Right lobe of liver (tissue), 6 donors: Measurements from ENCODE around the gene ZNF598. TPM values are rescaled to one million over a fixed set of nuclear protein-coding genes. Genes with fewer than 3 reads are reported as not detected.

ENCODE experiments used
- ATAC-seq, 4 donors: fragments of 200-7000 bp; cut with Tn5 transposase; one replicate each; pipeline ENCODE4 v1.9.1; 2020; ENCODE audit warnings: mild to moderate bottlenecking in 4 of 4, moderate library complexity in 4 of 4
- DNase-seq, 3 donors: peaks; one replicate each; pipeline ENCODE4 v3.0.0-alpha.2; 2020
- H3K27ac ChIP-seq, 3 donors: fragments of 200-600 bp; one replicate each; pipeline ENCODE4 v1.8.0; 2022
- H3K27me3 ChIP-seq, 2 donors: fragments of 200-600 bp; one replicate each; pipeline ENCODE4 v1.8.0; 2022
- H3K36me3 ChIP-seq, 4 donors: fragments of 200-600 bp; sonication (generic) in 1 of 4; one replicate each; pipeline versions ENCODE4 v1.5.1 to v1.8.0; 2017 to 2022; ENCODE audit warnings: control low read depth in 1 of 4
- H3K4me1 ChIP-seq, 4 donors: fragments of 200-600 bp; sonication (generic) in 1 of 4; one replicate each; pipeline versions ENCODE4 v1.5.1 to v1.8.0; 2017 to 2022; ENCODE audit warnings: control low read depth in 1 of 4
- H3K4me3 ChIP-seq, 3 donors: fragments of 200-600 bp; one replicate each; pipeline ENCODE4 v1.8.0; 2022
- H3K9me3 ChIP-seq, 4 donors: fragments of 200-600 bp; sonication (generic) in 1 of 4; one replicate each; pipeline versions ENCODE4 v1.5.1 to v1.8.0; 2017 to 2022; ENCODE audit warnings: control low read depth in 1 of 4
- POLR2A ChIP-seq: fragments of 450-650 bp; IDR thresholded peaks from one replicate; pipeline ENCODE4 v1.6.1; 2017; ENCODE audit warnings: antibody characterized with exemption, mild to moderate bottlenecking
- WGBS: methylation state at CpG from one replicate; pipeline ENCODE4 v1.1.6; 2018; ENCODE audit warnings: low coverage, low lambda C conversion rate; ENCODE audit not compliant: insufficient coverage; ENCODE audit errors: missing lambda C conversion rate; 5-methylcytosine and 5-hydroxymethylcytosine counted together
- intact Hi-C, 2 donors: fragments of 100-400 bp; cut with DNase I; formaldehyde crosslinking; loops; one replicate each; pipeline versions ENCODE4 v1.11.2 to v1.14.1; 2022
- total RNA-seq, 6 experiments: library from RNA; depleted of rRNA in 2 of 6; stranded (reverse); fragments of >200 nt in 2 of 6; fragmentation: NEBNext Ultra II Directional in 3 of 6; extraction: Animal tissue kit (Norgen Biotek cat#: 25700) in 3 of 6; gene quantifications; one replicate each; pipeline versions ENCODE4 v1.1.0 to v1.2.4, GENCODE V29; 2016 to 2023
- TF ChIP-seq, protein P1 (sequence below), 4 donors: fragments of 200-600 bp in 3 of 4; fragments of 450-650 bp in 1 of 4; IDR thresholded peaks; one replicate each; pipeline versions ENCODE4 v1.5.1 to v1.8.0; 2016 to 2022; ENCODE audit warnings: antibody characterized with exemption in 4 of 4, mild to moderate bottlenecking in 2 of 4
- donor health status: DM: no; HTN: yes; CAD: no.
- donor health status: DM: no; HTN: no; CAD: no.
- donor health status: DM: no; HTN: no; CAD: no.
- donor health status: DM: no; HTN: yes; CAD: no.
- donor health status: DM: no; HTN: yes; CAD: no.

ZNF598 gene
- total RNA-seq, 6 experiments from 2014 or later: 21.6 to 46.4 (median 25.0) TPM

DNA sequence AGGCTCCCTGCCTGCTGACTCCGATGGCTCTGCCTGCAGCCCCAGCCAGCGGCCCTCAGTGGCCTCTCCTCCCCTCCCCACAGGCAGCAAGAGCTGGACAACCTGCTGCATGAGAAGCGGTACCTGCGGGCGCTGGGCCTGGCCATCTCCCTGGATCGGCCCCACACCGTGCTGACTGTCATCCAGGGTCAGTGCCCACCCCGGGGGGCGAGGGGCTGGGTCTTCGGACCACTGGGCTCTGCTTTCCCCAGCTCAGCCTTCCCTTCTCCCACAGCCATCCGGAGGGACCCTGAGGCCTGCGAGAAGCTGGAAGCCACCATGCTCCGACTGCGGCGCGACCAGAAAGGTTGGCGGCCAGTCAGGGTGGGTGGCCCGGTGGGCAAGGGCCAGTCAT lies 31.7 kb downstream of the ZNF598 start:
- H3K4me1 ChIP-seq: peaks cover 0 to 8% (median 3%) of the 10 kb centered on the region in 4 donors
- no peak overlapping the region for H3K27ac ChIP-seq
- no CpG with 5 or more reads among the region's 18 CpGs for WGBS
- H3K9me3 ChIP-seq: no peaks in the 10 kb centered on the region
- TF ChIP-seq, protein P1, sequence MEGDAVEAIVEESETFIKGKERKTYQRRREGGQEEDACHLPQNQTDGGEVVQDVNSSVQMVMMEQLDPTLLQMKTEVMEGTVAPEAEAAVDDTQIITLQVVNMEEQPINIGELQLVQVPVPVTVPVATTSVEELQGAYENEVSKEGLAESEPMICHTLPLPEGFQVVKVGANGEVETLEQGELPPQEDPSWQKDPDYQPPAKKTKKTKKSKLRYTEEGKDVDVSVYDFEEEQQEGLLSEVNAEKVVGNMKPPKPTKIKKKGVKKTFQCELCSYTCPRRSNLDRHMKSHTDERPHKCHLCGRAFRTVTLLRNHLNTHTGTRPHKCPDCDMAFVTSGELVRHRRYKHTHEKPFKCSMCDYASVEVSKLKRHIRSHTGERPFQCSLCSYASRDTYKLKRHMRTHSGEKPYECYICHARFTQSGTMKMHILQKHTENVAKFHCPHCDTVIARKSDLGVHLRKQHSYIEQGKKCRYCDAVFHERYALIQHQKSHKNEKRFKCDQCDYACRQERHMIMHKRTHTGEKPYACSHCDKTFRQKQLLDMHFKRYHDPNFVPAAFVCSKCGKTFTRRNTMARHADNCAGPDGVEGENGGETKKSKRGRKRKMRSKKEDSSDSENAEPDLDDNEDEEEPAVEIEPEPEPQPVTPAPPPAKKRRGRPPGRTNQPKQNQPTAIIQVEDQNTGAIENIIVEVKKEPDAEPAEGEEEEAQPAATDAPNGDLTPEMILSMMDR (IDR thresholded peaks at IDR 0.05): no peak
- no peak for TF ChIP-seq POLR2A
- H3K4me3 ChIP-seq: no peak overlapping the region
- ATAC-seq (no peak), DNase-seq (no peak)
- intact Hi-C loops: no loop called here
- peaks cover 0 to 33% (median 10%) of the 10 kb centered on the region in 4 donors for H3K36me3 ChIP-seq
- no peaks in the 10 kb centered on the region for H3K27me3 ChIP-seq

DNA sequence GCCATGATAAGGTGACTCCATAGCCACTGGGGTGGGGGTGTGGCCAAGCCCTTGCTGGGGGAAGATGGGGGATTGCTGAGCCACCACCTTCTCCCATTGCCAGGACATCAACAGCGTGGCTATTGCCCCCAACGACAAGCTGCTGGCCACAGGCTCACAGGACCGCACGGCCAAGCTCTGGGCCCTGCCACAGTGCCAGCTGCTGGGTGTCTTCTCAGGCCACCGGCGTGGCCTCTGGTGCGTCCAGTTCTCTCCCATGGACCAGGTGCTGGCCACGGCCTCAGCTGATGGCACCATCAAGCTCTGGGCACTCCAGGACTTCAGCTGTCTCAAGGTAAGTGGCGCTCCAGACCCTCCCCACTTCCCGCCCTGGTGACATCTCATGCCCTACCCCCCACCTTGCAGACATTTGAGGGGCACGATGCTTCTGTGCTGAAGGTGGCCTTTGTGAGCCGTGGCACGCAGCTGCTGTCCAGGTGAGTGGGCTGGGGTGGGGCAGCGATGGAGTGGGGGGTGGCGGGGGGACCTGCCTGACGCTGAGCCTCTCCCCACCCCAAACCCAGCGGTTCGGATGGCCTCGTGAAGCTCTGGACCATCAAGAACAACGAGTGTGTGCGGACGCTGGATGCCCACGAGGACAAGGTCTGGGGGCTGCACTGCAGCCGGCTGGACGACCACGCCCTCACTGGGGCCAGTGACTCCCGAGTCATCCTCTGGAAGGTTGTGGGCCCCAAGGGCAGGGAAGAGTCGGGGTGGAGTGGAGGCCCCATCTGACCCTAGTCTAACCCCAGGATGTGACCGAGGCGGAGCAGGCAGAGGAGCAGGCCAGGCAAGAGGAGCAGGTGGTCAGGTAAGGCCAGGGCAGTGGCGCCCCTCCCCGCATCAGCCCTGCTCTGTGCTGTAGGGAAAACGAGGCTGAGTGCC lies 32.4 kb downstream of the ZNF598 start:
- no peak overlapping the region for H3K27ac ChIP-seq
- DNase-seq: no peak
- ATAC-seq: no peak
- H3K4me1 ChIP-seq: peaks cover 0 to 11% (median 5%) of the 10 kb centered on the region in 4 donors
- H3K4me3 ChIP-seq: no peak overlapping the region
- intact Hi-C loops: no loop called here
- peaks cover 0 to 33% (median 10%) of the 10 kb centered on the region in 4 donors for H3K36me3 ChIP-seq
- TF ChIP-seq, protein P1 (IDR thresholded peaks at IDR 0.05): no peak
- TF ChIP-seq POLR2A: no peak
- H3K9me3 ChIP-seq: no peaks in the 10 kb centered on the region
- no peaks in the 10 kb centered on the region for H3K27me3 ChIP-seq
- 97% methylated on average over 11 of the region's 33 CpGs for WGBS

DNA sequence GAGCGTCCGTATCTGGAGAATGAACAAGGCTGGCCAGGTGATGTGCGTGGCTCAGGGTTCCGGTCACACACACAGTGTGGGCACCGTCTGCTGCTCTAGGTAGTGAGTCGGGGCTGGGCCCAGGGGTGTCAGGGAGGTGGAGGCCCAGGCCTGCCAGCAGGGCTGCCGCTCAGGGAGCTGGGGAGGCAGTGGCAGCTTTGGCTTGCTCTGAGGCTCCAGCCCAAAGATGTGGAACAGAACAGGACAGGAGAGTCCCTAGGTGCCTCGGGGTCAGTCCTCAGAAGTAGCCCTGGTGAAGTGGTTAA lies 33.5 kb downstream of the ZNF598 start:
- WGBS: no CpG with 5 or more reads among the region's 8 CpGs
- Histone ChIP-seq H3K36me3 (peaks cover 0 to 33% (median 10%) of the 10 kb centered on the region in 4 donors), H3K9me3 (no peaks in the 10 kb centered on the region), H3K27ac (no peak overlapping the region), H3K27me3 (no peaks in the 10 kb centered on the region), H3K4me3 (no peak overlapping the region), H3K4me1 (peaks cover 0 to 12% (median 5%) of the 10 kb centered on the region in 4 donors)
- intact Hi-C loops: no loop called here
- no peak for DNase-seq
- ATAC-seq: no peak
- no peak for TF ChIP-seq POLR2A
- TF ChIP-seq, protein P1 (IDR thresholded peaks at IDR 0.05): no peak

DNA sequence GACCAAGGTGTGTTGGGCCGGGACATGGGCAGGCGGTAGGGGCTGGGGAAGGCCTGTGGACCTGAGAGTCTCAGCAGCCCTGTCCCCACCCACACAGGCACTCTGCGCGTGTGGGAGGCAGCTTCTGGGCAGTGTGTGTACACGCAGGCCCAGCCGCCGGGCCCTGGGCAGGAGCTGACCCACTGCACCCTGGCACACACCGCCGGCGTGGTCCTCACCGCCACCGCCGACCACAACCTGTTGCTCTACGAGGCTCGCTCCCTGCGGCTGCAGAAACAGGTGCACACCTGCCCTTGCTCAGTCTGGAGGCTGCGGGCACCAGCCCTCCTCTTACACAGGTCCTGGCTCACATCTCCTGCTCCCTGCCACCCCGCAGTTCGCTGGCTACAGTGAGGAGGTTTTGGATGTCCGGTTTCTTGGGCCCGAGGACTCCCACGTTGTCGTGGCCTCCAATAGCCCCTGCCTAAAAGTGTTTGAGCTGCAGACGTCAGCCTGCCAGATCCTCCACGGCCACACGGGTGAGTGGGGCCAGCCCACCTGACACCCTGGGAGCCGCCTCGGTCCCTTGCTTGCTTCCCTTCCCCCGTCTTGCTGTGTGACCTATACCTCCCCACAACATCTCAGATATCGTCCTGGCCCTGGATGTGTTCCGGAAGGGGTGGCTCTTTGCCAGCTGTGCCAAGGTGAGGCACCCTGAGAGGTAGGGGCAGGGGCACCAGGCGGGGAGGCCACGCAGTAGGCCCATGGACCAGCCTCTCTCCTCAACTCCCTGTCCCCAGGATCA lies 34.0 kb downstream of the ZNF598 start:
- intact Hi-C loops: no loop called here
- Histone ChIP-seq H3K4me3 (no peak overlapping the region), H3K4me1 (peaks cover 0 to 17% (median 5%) of the 10 kb centered on the region in 4 donors), H3K27ac (no peak overlapping the region), H3K9me3 (no peaks in the 10 kb centered on the region), H3K36me3 (peaks cover 0 to 33% (median 10%) of the 10 kb centered on the region in 4 donors), H3K27me3 (no peaks in the 10 kb centered on the region)
- WGBS: 89% methylated on average over 12 of the region's 33 CpGs
- TF ChIP-seq, protein P1 (IDR thresholded peaks at IDR 0.05): no peak
- TF ChIP-seq POLR2A: no peak
- DNase-seq (peak in 2 of 3 donors; percentile 21 to 46), ATAC-seq (no peak)
